Measurements from ENCODE around the gene CCDC144A.
"Not testable (repeated sequence)": the region's sequence is repeated elsewhere in the genome, so short reads cannot be mapped to it uniquely, and the experiment has no call there.

DNA sequence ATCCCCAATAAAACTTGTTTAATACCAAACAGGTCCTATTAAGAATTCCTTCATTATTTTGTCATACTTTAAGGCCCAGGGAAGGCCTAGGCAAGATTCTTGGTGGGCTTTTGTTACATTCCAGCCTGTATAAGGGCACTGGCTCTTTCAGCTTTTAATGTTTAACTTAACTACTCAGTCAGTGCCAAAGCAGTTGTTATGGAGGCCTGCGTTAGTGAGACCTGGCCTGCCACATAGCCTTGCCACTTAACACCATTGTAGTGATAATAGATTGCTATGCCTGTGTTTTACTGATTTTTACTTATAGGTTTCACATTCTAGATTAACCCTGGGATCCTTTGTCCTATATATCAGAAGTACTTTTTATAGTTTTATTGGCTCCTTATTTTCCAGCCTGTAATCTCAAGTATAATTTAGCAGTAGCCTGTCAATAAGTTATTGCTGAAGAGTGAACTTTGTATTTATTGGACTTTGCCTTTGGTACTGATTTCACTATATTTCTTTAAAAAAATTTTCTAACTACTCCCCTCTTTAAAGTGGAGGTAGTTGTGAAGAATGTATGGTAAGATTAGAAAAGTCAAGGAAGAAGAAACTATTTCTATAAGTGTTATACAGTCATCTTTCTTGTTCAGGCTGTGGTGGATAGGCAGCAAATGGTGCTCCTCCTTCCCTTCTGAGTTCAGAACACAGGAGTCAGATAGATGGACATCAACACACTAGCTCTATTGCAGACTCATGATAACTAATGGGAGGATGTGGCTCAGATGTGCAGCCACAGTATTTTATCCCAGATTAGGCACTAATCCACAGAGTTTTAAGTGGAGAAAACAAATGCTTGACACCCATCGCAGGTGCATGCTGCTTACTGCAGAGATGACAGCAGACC, 78.5 kb downstream of the CCDC144A start:
- TF ChIP-seq, protein P1, sequence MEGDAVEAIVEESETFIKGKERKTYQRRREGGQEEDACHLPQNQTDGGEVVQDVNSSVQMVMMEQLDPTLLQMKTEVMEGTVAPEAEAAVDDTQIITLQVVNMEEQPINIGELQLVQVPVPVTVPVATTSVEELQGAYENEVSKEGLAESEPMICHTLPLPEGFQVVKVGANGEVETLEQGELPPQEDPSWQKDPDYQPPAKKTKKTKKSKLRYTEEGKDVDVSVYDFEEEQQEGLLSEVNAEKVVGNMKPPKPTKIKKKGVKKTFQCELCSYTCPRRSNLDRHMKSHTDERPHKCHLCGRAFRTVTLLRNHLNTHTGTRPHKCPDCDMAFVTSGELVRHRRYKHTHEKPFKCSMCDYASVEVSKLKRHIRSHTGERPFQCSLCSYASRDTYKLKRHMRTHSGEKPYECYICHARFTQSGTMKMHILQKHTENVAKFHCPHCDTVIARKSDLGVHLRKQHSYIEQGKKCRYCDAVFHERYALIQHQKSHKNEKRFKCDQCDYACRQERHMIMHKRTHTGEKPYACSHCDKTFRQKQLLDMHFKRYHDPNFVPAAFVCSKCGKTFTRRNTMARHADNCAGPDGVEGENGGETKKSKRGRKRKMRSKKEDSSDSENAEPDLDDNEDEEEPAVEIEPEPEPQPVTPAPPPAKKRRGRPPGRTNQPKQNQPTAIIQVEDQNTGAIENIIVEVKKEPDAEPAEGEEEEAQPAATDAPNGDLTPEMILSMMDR (conservative IDR thresholded peaks at IDR 0.05 in 1 of 2, IDR thresholded peaks at IDR 0.05 in 1 of 2; ENCODE audit: extremely low read depth in 1 of 2, insufficient read depth in 1 of 2, low read depth in 1 of 2, low read length in 2 of 2): not testable (repeated sequence)
- TF ChIP-seq EZH2 (IDR thresholded peaks at IDR 0.05; ENCODE audit: borderline replicate concordance, low read length): not testable (repeated sequence)

Measured in mammary epithelial cell (primary cell).